Mononuclear cell (primary cell): ENCODE measurements around the gene EMP2. TPM values are rescaled to one million over a fixed set of nuclear protein-coding genes. Genes with fewer than 3 reads are reported as not detected.
"Not testable (repeated sequence)": the region's sequence is repeated elsewhere in the genome, so short reads cannot be mapped to it uniquely, and the experiment has no call there.

ENCODE experiments used
- H3K27me3 ChIP-seq: 2 replicates; pipeline ENCODE4 v1.6.0; 2011; ENCODE audit warnings: low read length, control low read depth; ENCODE audit not compliant: insufficient read depth
- H3K4me1 ChIP-seq: 2 replicates; pipeline ENCODE4 v1.5.1; 2011; ENCODE audit warnings: mild to moderate bottlenecking, low read length, control low read depth; ENCODE audit not compliant: insufficient read depth
- H3K4me3 ChIP-seq: 2 replicates; pipeline ENCODE4 v1.5.1; 2011; ENCODE audit warnings: mild to moderate bottlenecking, low read length, moderate library complexity
- H3K9me3 ChIP-seq: 2 replicates; pipeline ENCODE4 v1.5.1; 2011; ENCODE audit warnings: low read depth, mild to moderate bottlenecking, control low read depth, low read length
- total RNA-seq: library from RNA; depleted of rRNA; stranded (reverse); fragments of >200 nt; gene quantifications from one replicate; pipeline ENCODE4 v1.2.3, GENCODE V29; 2012

The EMP2 gene
- total RNA-seq, 1 donor, result 0.10 TPM

DNA sequence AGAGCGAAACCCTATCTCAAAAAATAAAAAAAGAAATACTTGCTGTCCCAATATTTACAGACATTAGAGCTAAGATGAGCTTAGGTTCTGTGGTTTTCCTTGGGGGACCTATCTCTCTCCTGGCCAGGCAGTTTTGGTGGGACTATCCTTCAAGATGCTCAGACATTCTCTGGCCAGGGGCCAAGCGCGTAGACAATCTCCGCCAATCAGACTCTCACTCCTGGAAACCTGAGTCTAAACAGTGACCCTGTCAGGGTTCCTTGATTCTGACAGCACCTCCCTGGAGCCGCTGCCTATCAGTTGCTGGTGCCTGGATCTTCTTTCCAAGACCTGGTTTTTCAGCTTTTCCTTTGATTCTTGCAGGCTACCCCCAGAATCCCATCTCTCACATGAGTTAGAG lies 45.6 kb downstream of the EMP2 start:
- Histone ChIP-seq H3K4me3 (no peak overlapping the region), H3K27me3 (no peaks in the 10 kb centered on the region), H3K9me3 (no peaks in the 10 kb centered on the region), H3K4me1 (no peaks in the 10 kb centered on the region)

DNA sequence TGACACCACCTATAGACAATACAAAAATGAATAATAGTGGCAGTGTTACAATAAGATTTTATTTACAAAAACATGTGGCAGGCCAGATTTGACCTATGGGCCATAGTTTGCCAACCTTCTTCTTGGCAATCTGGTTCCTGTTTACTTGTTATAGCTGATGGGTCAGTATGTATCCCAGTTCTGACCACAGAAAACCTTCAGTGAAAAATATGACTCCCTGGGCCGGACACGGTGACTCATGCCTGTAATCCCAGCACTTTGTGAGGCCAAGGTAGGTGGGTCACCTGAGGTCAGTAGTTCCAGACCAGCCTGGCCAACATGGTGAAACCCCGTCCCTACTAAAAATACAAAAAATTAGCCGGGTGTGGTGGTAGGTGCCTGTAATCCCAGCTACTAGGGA lies 46.8 kb downstream of the EMP2 start:
- not testable (repeated sequence) for H3K4me1 ChIP-seq, H3K4me3 ChIP-seq, H3K27me3 ChIP-seq, H3K9me3 ChIP-seq

DNA sequence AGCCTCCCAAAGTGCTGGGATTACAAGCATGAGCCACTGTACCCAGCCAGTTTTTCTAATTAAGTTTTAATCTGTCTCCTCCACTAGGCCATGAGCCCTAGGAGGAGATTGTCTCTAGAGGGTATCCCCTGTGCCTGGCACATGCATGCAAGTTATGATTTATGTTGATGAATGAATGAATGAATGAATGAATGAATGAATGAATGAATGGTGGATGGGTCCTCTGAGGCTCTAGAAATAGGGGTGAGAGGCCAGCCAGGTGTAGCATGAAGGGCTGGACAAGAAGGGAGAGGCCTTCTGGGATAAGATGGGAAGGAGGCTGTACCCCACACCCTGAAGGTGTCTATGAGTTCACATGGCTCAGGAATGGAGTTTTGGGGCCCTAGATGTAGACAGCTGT lies 48.8 kb downstream of the EMP2 start:
- Histone ChIP-seq H3K9me3 (no peaks in the 10 kb centered on the region), H3K4me3 (no peak overlapping the region), H3K4me1 (no peaks in the 10 kb centered on the region), H3K27me3 (no peaks in the 10 kb centered on the region)

DNA sequence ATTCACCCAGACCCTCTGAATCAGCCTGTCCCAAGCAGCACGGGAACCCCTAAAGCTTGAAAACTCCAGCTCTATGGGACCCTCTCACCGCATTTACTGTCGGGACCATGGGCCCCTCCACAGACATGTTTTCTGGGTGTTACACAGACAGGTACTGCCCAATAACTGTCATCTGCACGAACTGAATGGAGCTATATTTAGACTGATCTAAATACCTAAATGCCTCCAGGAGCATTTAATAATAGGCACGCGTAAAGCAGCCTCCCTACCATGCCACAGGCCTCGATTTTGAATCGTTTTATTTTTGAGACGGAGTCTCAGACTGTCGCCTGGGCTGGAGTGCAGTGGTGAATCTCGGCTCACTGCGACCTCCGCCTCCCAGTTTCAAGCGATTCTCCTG lies 49.7 kb downstream of the EMP2 start:
- H3K4me1 ChIP-seq, result no peaks in the 10 kb centered on the region
- H3K4me3 ChIP-seq, result no peak overlapping the region
- H3K9me3 ChIP-seq, result no peaks in the 10 kb centered on the region
- H3K27me3 ChIP-seq, result no peaks in the 10 kb centered on the region

DNA sequence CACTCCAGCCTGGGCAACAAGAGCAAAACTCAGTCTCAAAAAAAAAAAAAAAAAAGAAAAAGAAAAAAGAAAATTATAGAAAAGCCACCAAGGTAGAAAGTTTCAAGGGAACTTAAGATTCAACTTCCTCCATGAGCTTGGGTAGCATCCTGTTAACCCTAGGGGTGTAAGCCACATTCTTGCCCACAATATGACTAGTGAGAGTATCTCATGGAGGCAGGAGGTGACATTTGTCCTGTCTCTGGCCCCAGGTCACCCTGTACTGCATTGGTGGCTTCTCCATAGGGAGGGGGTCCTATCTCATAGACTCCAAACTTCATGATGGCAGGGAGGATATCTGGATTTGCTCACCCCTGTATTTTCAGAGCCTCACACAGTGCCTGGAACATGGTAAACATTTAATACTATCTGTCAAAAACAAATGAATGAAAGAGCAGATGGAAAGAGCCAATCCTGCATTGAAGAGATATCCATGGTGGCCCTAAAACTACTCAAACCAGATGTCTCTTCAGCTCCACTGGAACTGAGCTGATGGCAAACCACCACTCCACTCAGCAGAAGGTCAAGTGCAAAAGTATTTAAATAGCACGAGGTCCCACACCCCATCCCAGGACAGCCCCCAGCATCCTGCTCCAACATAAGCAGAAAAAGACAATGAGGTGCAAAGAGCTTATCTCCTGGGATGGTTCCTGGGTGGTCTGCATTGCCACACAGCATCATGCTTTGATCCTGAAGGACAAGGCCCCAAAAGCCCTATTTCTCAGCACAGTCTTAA lies 50.3 kb downstream of the EMP2 start:
- Histone ChIP-seq H3K27me3 (no peaks in the 10 kb centered on the region), H3K4me3 (no peak overlapping the region), H3K4me1 (no peaks in the 10 kb centered on the region), H3K9me3 (no peaks in the 10 kb centered on the region)

DNA sequence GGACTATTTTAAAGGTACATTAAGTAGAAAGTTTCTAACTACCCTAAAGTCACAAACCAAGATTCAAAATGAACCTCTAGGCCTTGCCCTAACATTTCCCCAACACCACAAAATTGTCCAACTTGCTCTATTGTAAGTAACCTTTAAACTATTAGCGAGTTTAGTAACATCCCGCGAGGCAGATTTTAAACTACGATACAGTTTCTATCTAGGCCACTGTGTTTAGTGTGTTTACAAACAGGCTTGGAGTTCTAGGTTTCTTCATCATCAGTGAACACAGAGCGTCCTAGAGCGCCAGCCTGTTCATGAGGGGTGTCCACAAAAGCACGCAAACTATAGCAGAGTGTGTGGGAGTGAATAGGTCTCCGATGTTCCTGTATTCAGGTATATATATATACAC lies 51.8 kb downstream of the EMP2 start:
- Histone ChIP-seq H3K27me3 (no peaks in the 10 kb centered on the region), H3K9me3 (no peaks in the 10 kb centered on the region), H3K4me3 (no peak overlapping the region), H3K4me1 (no peaks in the 10 kb centered on the region)

DNA sequence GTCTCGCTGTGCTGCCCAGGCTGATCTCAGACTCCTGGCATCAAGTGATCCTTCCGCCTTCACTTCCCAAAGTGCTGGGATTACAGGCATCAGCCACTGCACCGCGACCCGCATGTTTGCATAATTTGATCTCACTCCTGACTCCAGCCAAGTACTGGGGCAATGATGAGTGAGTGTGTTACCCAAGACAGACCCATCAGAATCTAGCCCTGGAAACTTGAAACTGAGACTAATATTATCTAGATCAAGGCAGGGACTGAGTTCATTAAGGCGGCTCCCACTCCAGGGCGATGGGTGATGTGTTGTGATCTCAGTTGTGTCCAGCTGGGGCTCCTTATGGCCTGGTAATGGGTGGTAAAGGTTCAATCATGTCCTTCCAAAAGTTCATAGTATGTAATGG lies 53.4 kb downstream of the EMP2 start:
- H3K4me1 ChIP-seq, result no peaks in the 10 kb centered on the region
- no peaks in the 10 kb centered on the region for H3K27me3 ChIP-seq
- no peaks in the 10 kb centered on the region for H3K9me3 ChIP-seq
- no peak overlapping the region for H3K4me3 ChIP-seq

DNA sequence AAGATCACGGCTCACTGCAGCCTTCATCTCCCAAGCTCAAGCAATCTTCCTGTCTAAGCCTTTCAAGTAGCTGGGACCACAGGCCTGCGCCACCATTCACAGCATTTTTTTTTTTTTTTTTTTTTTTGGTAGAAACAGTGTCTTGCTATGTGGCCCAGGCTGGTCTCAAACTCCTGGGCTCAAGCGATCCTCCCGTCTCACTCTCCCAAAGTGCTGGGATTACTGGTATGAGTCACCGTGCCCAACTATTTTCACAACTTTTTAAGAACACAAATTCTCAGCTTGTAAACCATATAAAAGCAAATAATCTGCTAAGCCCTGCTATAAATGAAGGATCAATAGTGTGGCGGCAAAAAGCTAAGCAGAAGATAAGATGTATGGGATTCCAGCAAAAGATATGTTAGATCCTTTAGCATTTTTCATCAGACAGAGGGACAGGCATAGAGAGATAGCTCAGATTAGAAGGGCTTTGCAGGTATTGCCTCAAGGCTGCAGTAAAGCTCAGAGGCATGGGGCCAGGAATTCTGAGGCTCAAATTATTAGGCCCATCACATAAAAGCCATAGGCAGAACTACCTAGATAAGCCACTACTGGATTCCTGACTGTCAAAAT lies 55.1 kb downstream of the EMP2 start:
- Histone ChIP-seq H3K4me3 (no peak overlapping the region), H3K27me3 (no peaks in the 10 kb centered on the region), H3K9me3 (no peaks in the 10 kb centered on the region), H3K4me1 (no peaks in the 10 kb centered on the region)

DNA sequence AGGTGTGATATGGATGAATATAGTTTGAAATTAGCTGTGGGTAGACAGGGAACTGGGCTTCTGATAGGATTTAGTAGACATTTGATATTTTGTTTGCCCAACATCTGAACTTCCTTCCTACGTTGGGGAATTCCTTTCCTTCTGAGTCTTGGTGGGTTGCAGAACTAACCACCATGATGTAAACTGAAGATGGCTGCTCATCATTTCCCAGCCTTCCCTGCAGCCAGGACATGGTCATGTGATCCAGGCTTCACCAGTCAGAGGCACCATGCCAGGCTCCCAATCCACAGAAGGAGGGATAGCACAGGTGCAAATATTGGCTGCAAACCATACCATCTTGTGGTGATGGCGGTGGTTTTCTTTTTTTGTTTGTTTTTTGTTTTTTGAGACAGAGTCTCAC lies 57.4 kb downstream of the EMP2 start:
- H3K4me3 ChIP-seq, result no peak overlapping the region
- no peaks in the 10 kb centered on the region for H3K4me1 ChIP-seq
- no peaks in the 10 kb centered on the region for H3K27me3 ChIP-seq
- H3K9me3 ChIP-seq, result no peaks in the 10 kb centered on the region

DNA sequence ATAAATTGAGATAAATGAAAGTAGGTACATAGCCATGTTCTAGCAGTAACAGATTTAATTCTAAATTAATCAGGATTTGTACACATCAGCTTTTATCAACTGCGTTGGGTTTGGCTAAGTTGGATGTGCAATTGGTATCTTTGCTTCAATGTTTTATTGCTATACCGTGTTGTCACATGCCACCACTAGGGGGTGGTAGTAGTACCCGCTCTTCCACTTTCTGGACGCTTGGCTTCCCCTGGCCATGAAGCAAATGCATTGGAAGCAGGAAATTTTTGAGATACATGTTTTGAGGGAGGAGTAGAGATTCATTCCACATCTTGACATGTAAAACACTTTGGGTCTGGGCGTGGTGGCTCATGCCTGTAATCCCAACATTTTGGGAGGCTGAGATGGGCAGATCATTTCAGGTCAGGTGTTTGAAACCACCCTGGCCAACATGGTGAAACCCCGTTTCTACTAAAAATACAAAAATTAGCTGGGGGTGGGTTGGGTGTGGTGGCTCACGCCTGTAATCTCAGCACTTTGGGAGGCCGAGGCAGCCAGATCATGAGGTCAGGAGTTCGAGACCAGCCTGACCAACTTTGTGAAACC lies 58.6 kb downstream of the EMP2 start:
- Histone ChIP-seq H3K4me1 (no peaks in the 10 kb centered on the region), H3K4me3 (no peak overlapping the region), H3K27me3 (no peaks in the 10 kb centered on the region), H3K9me3 (no peaks in the 10 kb centered on the region)

DNA sequence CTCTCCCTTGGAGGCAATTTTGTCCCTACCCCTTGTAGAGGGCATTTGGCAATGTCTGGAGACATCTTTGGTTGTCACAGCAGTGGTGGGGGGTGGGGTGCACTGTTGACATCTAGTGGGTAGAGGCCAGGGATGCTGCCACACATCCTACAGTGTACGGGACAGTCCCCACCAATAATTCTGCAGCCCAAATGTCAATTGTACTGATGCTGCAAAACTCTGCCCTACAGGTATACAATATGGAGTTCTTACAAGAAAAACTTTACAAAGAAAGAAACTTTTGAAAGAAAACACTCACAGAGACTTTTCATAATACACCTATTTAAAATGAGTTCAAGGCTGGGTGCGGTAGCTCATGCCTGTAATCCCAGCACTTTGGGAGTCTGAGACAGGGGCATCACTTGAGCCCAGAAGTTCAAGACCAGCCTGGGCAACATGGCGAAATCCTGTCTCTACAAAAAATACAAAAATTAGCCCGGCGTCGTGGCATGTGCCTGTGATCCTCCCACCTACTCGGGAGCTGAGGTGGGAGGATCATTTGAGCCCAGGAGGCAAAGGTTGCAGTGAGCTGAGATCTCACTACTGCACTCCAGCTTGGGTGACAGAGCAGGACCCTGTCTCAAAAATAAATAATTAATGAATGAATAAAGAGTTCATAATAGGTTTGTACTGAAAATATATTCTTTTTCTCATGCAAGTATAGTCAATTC lies 59.4 kb downstream of the EMP2 start:
- Histone ChIP-seq H3K4me3 (no peak overlapping the region), H3K4me1 (no peaks in the 10 kb centered on the region), H3K9me3 (no peaks in the 10 kb centered on the region), H3K27me3 (no peaks in the 10 kb centered on the region)

DNA sequence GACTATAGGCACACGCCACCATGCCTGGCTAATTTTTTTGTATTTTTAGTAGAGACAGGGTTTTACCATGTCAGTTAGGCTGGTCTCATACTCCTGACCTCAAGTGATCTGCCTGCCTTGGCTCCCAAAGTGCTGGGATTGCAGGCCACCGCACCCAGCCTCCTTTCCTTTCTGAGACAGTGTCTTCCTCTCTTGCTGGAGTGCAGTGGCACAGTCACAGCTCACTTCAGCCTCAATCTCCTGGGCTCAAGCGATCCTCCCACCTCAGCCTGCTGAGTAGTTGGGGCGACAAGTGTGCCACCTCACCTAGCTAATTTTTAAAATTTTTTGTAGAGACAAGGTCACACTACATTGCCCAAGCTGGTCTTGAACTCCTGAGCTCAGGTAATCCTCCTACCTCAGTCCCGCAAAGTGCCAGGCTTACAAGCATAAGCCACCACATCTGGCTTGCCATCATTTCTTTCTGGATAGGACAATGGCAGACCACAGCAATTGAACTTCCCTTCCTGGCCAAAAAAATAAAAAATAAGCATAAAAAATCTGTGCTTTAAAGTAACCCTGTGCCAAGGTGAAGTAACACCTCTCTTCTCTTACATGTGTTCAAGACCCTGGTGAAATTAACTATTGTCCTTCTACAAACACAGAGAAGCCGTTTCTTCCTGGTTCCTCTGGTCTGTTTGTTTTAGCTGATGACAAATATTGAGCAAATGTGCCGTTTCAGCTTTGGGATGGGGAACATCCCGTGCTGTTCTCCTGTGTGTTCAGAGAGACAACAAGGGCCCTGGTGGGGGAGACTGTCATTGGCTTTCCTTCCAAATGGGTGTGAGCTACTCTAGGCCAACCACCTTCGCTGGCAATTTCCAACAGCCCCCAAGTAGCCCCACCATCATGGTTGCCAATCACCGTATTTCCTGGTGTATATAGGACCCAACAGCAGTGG lies 60.2 kb downstream of the EMP2 start:
- Histone ChIP-seq H3K27me3 (no peaks in the 10 kb centered on the region), H3K4me1 (peaks cover 3% of the 10 kb centered on the region), H3K9me3 (no peaks in the 10 kb centered on the region), H3K4me3 (no peak overlapping the region)

DNA sequence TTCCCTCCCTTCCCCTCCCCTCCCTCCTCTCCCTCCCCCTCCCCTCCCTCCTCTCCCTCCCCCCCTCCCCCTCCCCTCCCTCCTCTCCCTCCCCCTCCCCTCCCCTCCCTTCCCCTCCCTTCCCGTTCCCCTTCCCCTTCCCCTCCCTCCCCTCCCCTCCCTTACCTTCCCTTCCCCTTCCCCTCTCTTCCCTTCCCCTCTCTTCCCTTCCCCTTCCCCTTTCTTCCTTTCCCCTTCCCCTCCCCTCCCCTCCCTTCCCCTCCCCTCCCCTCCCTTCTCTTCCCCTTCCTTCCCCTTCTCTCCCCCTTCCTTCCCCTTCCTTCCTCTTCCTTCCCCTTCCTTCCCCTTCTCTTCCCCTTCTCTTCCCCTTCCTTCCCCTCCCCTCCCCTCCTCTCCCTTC lies 61.1 kb downstream of the EMP2 start:
- no peaks in the 10 kb centered on the region for H3K9me3 ChIP-seq

DNA sequence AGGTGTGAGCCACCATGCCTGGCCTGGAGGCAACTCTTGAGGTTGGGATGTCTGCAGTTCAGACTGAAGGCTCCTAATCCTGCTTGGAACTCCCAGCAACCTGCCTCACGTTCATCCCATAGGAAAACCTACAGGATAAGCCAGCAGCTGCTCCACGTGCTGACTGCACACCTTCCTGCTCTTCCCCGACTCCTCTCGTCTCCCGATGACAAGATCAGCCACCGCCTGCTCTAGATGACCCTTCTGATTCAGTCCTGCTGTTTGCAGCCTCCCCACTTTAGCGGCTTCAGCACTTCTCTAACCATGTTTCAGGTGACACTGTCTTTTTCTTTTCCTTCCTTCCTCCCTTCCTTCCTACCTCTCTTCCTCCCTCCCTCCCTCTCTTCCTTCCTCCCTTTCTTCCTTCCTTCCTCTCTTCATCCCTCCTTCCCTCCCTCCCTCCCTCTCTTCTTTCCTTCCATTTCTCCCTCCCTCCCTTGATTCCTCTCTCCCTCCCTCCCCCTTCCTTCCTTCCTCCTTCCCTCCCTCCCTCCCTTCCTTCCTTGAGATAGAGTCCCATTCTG lies 61.8 kb downstream of the EMP2 start:
- H3K27me3 ChIP-seq, result no peaks in the 10 kb centered on the region
- peaks cover 13% of the 10 kb centered on the region for H3K4me1 ChIP-seq
- no peaks in the 10 kb centered on the region for H3K9me3 ChIP-seq
- H3K4me3 ChIP-seq, result no peak overlapping the region

More for the DNA sequence above, 61.1 kb downstream of the EMP2 start:
- H3K4me3 ChIP-seq, result no peak overlapping the region
- no peaks in the 10 kb centered on the region for H3K27me3 ChIP-seq
- H3K4me1 ChIP-seq, result peaks cover 12% of the 10 kb centered on the region
